Measurements from ENCODE around the gene KLHL26. TPM values are rescaled to one million over a fixed set of nuclear protein-coding genes. Genes with fewer than 3 reads are reported as not detected.

The KLHL26 gene
- total RNA-seq, 4 donors from 2014 or later, result 1.6 to 6.6 (median 3.4) TPM

DNA sequence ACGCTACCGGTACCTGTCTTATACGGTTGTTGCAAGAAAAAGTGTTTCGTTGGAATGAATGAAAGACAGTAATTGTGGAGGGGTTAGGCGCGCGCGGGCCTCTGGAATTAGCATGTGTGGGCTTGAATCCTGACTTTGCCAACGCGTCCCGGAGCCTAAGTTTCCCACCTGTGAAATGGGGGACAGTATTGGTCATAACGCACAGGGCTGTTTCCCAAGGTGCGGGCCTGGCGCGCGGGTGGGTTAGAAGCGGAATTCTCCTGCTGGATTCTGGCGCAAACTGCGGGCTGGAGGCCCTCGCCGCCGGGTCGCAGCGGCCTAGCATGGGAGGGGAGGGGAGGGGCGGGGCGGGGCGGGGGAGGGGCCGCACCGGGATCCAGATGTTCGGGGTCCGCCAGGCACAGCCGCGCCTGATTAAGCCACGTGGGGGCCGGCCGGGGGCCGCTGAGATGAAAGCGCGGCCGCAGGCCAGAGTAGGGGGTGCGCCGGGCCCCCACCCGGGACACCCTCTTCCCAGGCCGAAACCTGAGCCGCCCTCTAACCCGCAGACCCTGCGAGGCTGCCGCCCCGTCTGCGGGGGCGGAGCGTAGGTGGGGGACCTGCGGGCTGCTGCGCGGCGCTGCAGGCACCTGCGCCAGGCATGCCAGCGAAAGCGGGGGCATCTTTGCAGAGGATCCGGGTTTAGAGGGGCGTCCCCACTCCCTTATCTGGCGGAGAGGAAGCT, 25.3 kb upstream of the KLHL26 start:
- no peaks in the 10 kb centered on the region for H3K9me3 ChIP-seq
- peaks cover 36 to 50% (median 37%) of the 10 kb centered on the region in 3 donors for H3K4me1 ChIP-seq
- intact Hi-C loops (cut with DNase I), result no loop called here
- H3K27ac ChIP-seq, result no peak overlapping the region
- 4 to 5% methylated on average over 11 of the region's 62 CpGs for whole genome bisulfite sequencing, 2 donors
- peak overlapping the region in 2 of 4 donors; percentile 15 to 69 for H3K4me3 ChIP-seq
- no peaks in the 10 kb centered on the region for H3K36me3 ChIP-seq
- no peak for DNase-seq
- TF ChIP-seq POLR2A (IDR thresholded peaks at IDR 0.05), result no peak
- TF ChIP-seq, protein P1, sequence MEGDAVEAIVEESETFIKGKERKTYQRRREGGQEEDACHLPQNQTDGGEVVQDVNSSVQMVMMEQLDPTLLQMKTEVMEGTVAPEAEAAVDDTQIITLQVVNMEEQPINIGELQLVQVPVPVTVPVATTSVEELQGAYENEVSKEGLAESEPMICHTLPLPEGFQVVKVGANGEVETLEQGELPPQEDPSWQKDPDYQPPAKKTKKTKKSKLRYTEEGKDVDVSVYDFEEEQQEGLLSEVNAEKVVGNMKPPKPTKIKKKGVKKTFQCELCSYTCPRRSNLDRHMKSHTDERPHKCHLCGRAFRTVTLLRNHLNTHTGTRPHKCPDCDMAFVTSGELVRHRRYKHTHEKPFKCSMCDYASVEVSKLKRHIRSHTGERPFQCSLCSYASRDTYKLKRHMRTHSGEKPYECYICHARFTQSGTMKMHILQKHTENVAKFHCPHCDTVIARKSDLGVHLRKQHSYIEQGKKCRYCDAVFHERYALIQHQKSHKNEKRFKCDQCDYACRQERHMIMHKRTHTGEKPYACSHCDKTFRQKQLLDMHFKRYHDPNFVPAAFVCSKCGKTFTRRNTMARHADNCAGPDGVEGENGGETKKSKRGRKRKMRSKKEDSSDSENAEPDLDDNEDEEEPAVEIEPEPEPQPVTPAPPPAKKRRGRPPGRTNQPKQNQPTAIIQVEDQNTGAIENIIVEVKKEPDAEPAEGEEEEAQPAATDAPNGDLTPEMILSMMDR (IDR thresholded peaks at IDR 0.05), result no peak
- peaks cover 30 to 98% (median 46%) of the 10 kb centered on the region in 4 donors for H3K27me3 ChIP-seq

DNA sequence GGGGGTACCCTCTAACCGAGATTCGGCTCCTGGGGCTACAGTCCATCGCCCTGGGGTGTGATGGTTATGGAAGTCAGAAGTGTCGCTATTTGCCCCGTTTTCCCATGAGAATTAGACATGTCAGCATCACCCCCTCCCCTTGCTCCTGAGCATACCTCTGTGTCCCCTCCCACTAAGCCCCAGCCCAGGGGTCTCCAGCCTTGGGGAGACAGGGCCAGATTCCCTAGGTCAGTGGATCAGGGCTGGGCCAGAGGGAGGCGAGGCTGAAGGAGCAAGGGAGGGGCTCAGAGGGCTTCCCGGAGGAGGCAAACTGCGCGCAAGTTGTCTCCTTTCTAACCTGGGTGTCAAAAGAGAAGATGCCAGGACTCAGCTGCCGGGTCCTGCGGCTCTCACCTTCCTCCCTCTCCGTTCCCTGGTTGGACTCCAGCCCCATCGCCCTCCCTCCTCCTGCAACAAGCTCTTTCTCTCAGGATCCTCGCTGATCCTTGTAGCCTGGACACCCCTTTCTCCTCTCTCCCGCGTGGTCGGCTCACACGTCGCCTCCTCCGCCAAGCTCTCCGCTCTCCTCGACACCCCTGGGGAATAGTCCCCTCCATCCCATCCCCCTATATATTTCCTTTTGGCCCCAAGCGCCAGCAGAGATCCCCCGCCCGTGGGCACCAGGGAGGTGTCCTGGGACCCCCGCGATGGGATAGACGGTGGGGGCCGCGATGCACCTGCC, 24.6 kb upstream of the KLHL26 start:
- 3% methylated on average over 16 to 21 of the region's 30 CpGs for WGBS, 2 donors
- no peak for DNase-seq
- peaks cover 32 to 45% (median 33%) of the 10 kb centered on the region in 3 donors for H3K4me1 ChIP-seq

GRCh38 chr19:18612772-18613588, 23.8 kb upstream of the KLHL26 start, which contains the start of gene TMEM59L:
Gene TMEM59L, plus strand, starts transcription at chr19:18612870. Its CDS starts 89 bp downstream, at chr19:18612959.
- intact Hi-C loops (cut with DNase I), result no loop called here
- 22 to 33% methylated on average over 5 to 6 of the region's 70 CpGs for WGBS, 2 donors
- DNase-seq, result no peak
- Histone ChIP-seq H3K36me3 (no peaks in the 10 kb centered on the region), H3K4me3 (peak within 1 kb of the TSS; percentile 18 to 69 (median 36)), H3K27ac (no peak within 1 kb of the TSS), H3K27me3 (peaks cover 30 to 100% (median 40%) of the 10 kb centered on the region in 4 donors), H3K4me1 (peaks cover 24 to 38% (median 26%) of the 10 kb centered on the region in 3 donors), H3K9me3 (no peaks in the 10 kb centered on the region)
- TF ChIP-seq, protein P1 (IDR thresholded peaks at IDR 0.05), result no peak
- TF ChIP-seq POLR2A (IDR thresholded peaks at IDR 0.05), result no peak

More for the DNA sequence above, 24.6 kb upstream of the KLHL26 start:
- no peaks in the 10 kb centered on the region for H3K9me3 ChIP-seq
- intact Hi-C loops (cut with DNase I), result no loop called here
- no peak for TF ChIP-seq POLR2A (IDR thresholded peaks at IDR 0.05)
- TF ChIP-seq, protein P1 (IDR thresholded peaks at IDR 0.05), result no peak
- peak overlapping the region; percentile 18 to 69 (median 36) for H3K4me3 ChIP-seq
- H3K36me3 ChIP-seq, result no peaks in the 10 kb centered on the region
- peaks cover 30 to 100% (median 46%) of the 10 kb centered on the region in 4 donors for H3K27me3 ChIP-seq
- no peak overlapping the region for H3K27ac ChIP-seq

- WGBS, 2 donors, result 43% methylated on average over 3 of the region's 23 CpGs; no CpG with 5 or more reads in 1 of the 2 donors
- DNase-seq, result no peak
Measured at GRCh38 chr19:18613589-18614234, 23.1 kb upstream of the KLHL26 start.

More at GRCh38 chr19:18613589-18614234, 23.1 kb upstream of the KLHL26 start:
- Histone ChIP-seq H3K4me3 (no peak overlapping the region), H3K4me1 (peaks cover 24 to 33% (median 25%) of the 10 kb centered on the region in 3 donors), H3K27ac (no peak overlapping the region), H3K27me3 (peaks cover 30 to 98% (median 37%) of the 10 kb centered on the region in 4 donors), H3K9me3 (no peaks in the 10 kb centered on the region), H3K36me3 (no peaks in the 10 kb centered on the region)
- no peak for TF ChIP-seq POLR2A (IDR thresholded peaks at IDR 0.05)
- TF ChIP-seq, protein P1 (IDR thresholded peaks at IDR 0.05), result no peak
- intact Hi-C loops (cut with DNase I), result no loop called here
